Sigmoid colon (tissue), 7 donors: Measurements from ENCODE around the gene CD84. TPM values are rescaled to one million over a fixed set of nuclear protein-coding genes. Genes with fewer than 3 reads are reported as not detected.
"Not testable (repeated sequence)": the region's sequence is repeated elsewhere in the genome, so short reads cannot be mapped to it uniquely, and the experiment has no call there.

Source experiments
- DNase-seq: peaks from one replicate; pipeline ENCODE4 v3.0.0-alpha.2; 2019
- H3K27ac ChIP-seq, 4 donors: fragments of 200-600 bp; sonication (generic); one replicate each; pipeline ENCODE4 v1.5.1; 2016 to 2019; ENCODE audit warnings: mild to moderate bottlenecking in 1 of 4
- H3K27me3 ChIP-seq, 3 donors: fragments of 200-600 bp; sonication (generic); one replicate each; pipeline ENCODE4 v1.5.1; 2019; ENCODE audit warnings: mild to moderate bottlenecking in 1 of 3
- H3K36me3 ChIP-seq, 4 donors: fragments of 200-600 bp; sonication (generic); one replicate each; pipeline ENCODE4 v1.5.1; 2016 to 2019
- H3K4me1 ChIP-seq, 4 donors: fragments of 200-600 bp; sonication (generic); one replicate each; pipeline ENCODE4 v1.5.1; 2017 to 2019
- H3K4me3 ChIP-seq, 4 donors: fragments of 200-600 bp; sonication (generic); one replicate each; pipeline ENCODE4 v1.5.1; 2017 to 2019; ENCODE audit warnings: mild to moderate bottlenecking in 2 of 4, moderate library complexity in 1 of 4
- H3K9me3 ChIP-seq, 4 donors: fragments of 200-600 bp in 3 of 4; sonication (generic) in 3 of 4; one replicate each; pipeline versions ENCODE4 v1.5.1 to v1.6.1; 2013 to 2019
- CTCF ChIP-seq, 4 experiments: fragments of 450-650 bp in 3 of 4; fragments of 200-600 bp in 1 of 4; IDR thresholded peaks; one replicate each; pipeline ENCODE4 v1.5.1; 2016 to 2019; ENCODE audit warnings: antibody characterized with exemption in 4 of 4, mild to moderate bottlenecking in 3 of 4, moderate library complexity in 2 of 4
- EP300 ChIP-seq, 4 donors: sonication (generic); formaldehyde crosslinking; IDR thresholded peaks; one replicate each; pipeline ENCODE4 v1.6.1; 2017; ENCODE audit warnings: antibody characterized with exemption in 4 of 4
- POLR2A ChIP-seq, 2 donors: fragments of 450-650 bp; IDR thresholded peaks; one replicate each; pipeline ENCODE4 v1.6.1; 2016; ENCODE audit warnings: antibody characterized with exemption in 2 of 2, mild to moderate bottlenecking in 2 of 2, moderate library complexity in 2 of 2
- POLR2AphosphoS5 ChIP-seq, 4 donors: sonication (generic); formaldehyde crosslinking; IDR thresholded peaks; one replicate each; pipeline ENCODE4 v1.6.1; 2017; ENCODE audit warnings: antibody characterized with exemption in 4 of 4
- WGBS, 2 donors: extraction: QIAGEN DNeasy Blood & Tissue Kit; methylation state at CpG; one replicate each; pipeline ENCODE4 v1.1.7; 2013; 5-methylcytosine and 5-hydroxymethylcytosine counted together
- intact Hi-C: fragments of 100-400 bp; cut with DNase I; formaldehyde crosslinking; loops from one replicate; pipeline ENCODE4 v1.15.1; 2023
- polyA plus RNA-seq, 3 donors: library from polyadenylated mRNA; stranded (reverse); fragments of 200-250 nt; gene quantifications; one replicate each; pipeline ENCODE4 v1.2.3, GENCODE V29; 2013
- total RNA-seq, 4 donors: library from RNA; depleted of rRNA; stranded (reverse); fragments of >200 nt; gene quantifications; one replicate each; pipeline ENCODE4 v1.1.0, GENCODE V29; 2016
- donor health status: healthy with polysubstance abuse.
- donor health status: Bipolar disorder and iron deficiency.
- donor health status: healthy.

CD84 gene
- total and polyA plus RNA-seq, 7 donors = 0.60 to 7.5 (median 3.2) TPM

- intact Hi-C loops = no loop called here
- no peak for DNase-seq
- 32 to 37% methylated on average over 2 of the region's 2 CpGs for WGBS, 2 donors
- H3K9me3 ChIP-seq = peaks cover 0 to 2% (median 0%) of the 10 kb centered on the region in 4 donors
- no peaks in the 10 kb centered on the region for H3K27me3 ChIP-seq
- TF ChIP-seq POLR2A (IDR thresholded peaks at IDR 0.05) (no peak), EP300 (IDR thresholded peaks at IDR 0.05) (no peak), POLR2AphosphoS5 (IDR thresholded peaks at IDR 0.05) (no peak), CTCF (IDR thresholded peaks at IDR 0.05) (no peak)
- no peak overlapping the region for H3K4me3 ChIP-seq
- H3K4me1 ChIP-seq = no peaks in the 10 kb centered on the region
- H3K27ac ChIP-seq = no peak overlapping the region
- no peaks in the 10 kb centered on the region for H3K36me3 ChIP-seq
Measured at GRCh38 chr1:160520582-160520981, 58.7 kb downstream of the CD84 start.

GRCh38 chr1:160519642-160520435 lies 59.5 kb downstream of the CD84 start:
- Histone ChIP-seq H3K4me3 (no peak overlapping the region), H3K36me3 (no peaks in the 10 kb centered on the region), H3K27ac (no peak overlapping the region), H3K9me3 (no peaks in the 10 kb centered on the region), H3K4me1 (no peaks in the 10 kb centered on the region), H3K27me3 (no peaks in the 10 kb centered on the region)
- no peak for DNase-seq
- intact Hi-C loops = no loop called here
- 24 to 34% methylated on average over 5 of the region's 5 CpGs for WGBS, 2 donors
- TF ChIP-seq CTCF (IDR thresholded peaks at IDR 0.05) = no peak
- no peak for TF ChIP-seq EP300 (IDR thresholded peaks at IDR 0.05)
- TF ChIP-seq POLR2A (IDR thresholded peaks at IDR 0.05) = no peak

- H3K4me3 ChIP-seq, intact Hi-C loops, DNase-seq, H3K36me3 ChIP-seq, H3K9me3 ChIP-seq, H3K27ac ChIP-seq, H3K27me3 ChIP-seq, H3K4me1 ChIP-seq: not testable (repeated sequence)
- 50 to 71% methylated on average over 2 of the region's 2 CpGs for WGBS, 2 donors
Measured at GRCh38 chr1:160517519-160517918, 61.8 kb downstream of the CD84 start.

GRCh38 chr1:160515908-160516307 lies 63.4 kb downstream of the CD84 start:
- H3K9me3 ChIP-seq, H3K36me3 ChIP-seq, H3K27me3 ChIP-seq, H3K4me1 ChIP-seq, DNase-seq, H3K4me3 ChIP-seq, H3K27ac ChIP-seq, intact Hi-C loops: not testable (repeated sequence)
- 53 to 85% methylated on average over 1 of the region's 1 CpG for WGBS, 2 donors

GRCh38 chr1:160504651-160505050 lies 74.6 kb downstream of the CD84 start:
- Histone ChIP-seq H3K4me1 (no peaks in the 10 kb centered on the region), H3K4me3 (no peak overlapping the region), H3K36me3 (no peaks in the 10 kb centered on the region), H3K9me3 (peaks cover 0 to 5% (median 1%) of the 10 kb centered on the region in 4 donors), H3K27me3 (peaks cover 0 to 4% (median 0%) of the 10 kb centered on the region in 3 donors), H3K27ac (no peak overlapping the region)
- TF ChIP-seq POLR2AphosphoS5 (IDR thresholded peaks at IDR 0.05) = no peak
- no peak for TF ChIP-seq EP300 (IDR thresholded peaks at IDR 0.05)
- TF ChIP-seq CTCF (IDR thresholded peaks at IDR 0.05) = no peak
- TF ChIP-seq POLR2A (IDR thresholded peaks at IDR 0.05) = no peak
- DNase-seq = no peak
- 95 to 96% methylated on average over 2 of the region's 2 CpGs for WGBS, 2 donors
- intact Hi-C loops = no loop called here

GRCh38 chr1:160503087-160503486 lies 76.2 kb downstream of the CD84 start:
- Histone ChIP-seq H3K4me3 (no peak overlapping the region), H3K9me3 (peaks cover 0 to 5% (median 1%) of the 10 kb centered on the region in 4 donors), H3K27me3 (peaks cover 0 to 4% (median 0%) of the 10 kb centered on the region in 3 donors), H3K36me3 (no peaks in the 10 kb centered on the region), H3K4me1 (no peaks in the 10 kb centered on the region), H3K27ac (no peak overlapping the region)
- no peak for TF ChIP-seq EP300 (IDR thresholded peaks at IDR 0.05)
- no peak for TF ChIP-seq POLR2AphosphoS5 (IDR thresholded peaks at IDR 0.05)
- no peak for TF ChIP-seq POLR2A (IDR thresholded peaks at IDR 0.05)
- no peak for TF ChIP-seq CTCF (IDR thresholded peaks at IDR 0.05)
- DNase-seq = no peak
- WGBS, 2 donors = 96 to 98% methylated on average over 6 of the region's 6 CpGs
- intact Hi-C loops = no loop called here
